Gastroesophageal sphincter (tissue), 4 donors: ENCODE data around the gene ZMPSTE24. TPM values are rescaled to one million over a fixed set of nuclear protein-coding genes. Genes with fewer than 3 reads are reported as not detected.

Source experiments
- ATAC-seq: fragments of 150-250 bp; one replicate; pipeline ENCODE4 v1.9.1; 2016; ENCODE audit warnings: mild to moderate bottlenecking, moderate library complexity
- H3K27ac ChIP-seq, 4 donors: fragments of 200-600 bp; sonication (generic) in 3 of 4; 1 replicate in 3 of 4; 2 replicates in 1 of 4; pipeline ENCODE4 v1.5.1; 2016 to 2019
- H3K27me3 ChIP-seq: fragments of 200-600 bp; sonication (generic); one replicate; pipeline ENCODE4 v1.5.1; 2019
- H3K36me3 ChIP-seq, 2 donors: fragments of 200-600 bp; sonication (generic); one replicate each; pipeline ENCODE4 v1.5.1; 2019; ENCODE audit warnings: control low read depth in 1 of 2
- H3K4me1 ChIP-seq, 3 donors: fragments of 200-600 bp; sonication (generic); 1 replicate in 2 of 3; 2 replicates in 1 of 3; pipeline ENCODE4 v1.5.1; 2016 to 2019; ENCODE audit warnings: control low read depth in 2 of 3
- H3K4me3 ChIP-seq, 2 donors: fragments of 200-600 bp; sonication (generic); one replicate each; pipeline ENCODE4 v1.5.1; 2019; ENCODE audit warnings: mild to moderate bottlenecking in 1 of 2, moderate library complexity in 1 of 2
- H3K9me3 ChIP-seq, 3 donors: fragments of 200-600 bp; sonication (generic); one replicate each; pipeline ENCODE4 v1.5.1; 2017 to 2019; ENCODE audit warnings: control low read depth in 2 of 3
- CTCF ChIP-seq, 4 experiments: fragments of 200-600 bp in 2 of 4; fragments of 450-650 bp in 2 of 4; sonication (generic) in 1 of 4; IDR thresholded peaks; one replicate each; pipeline ENCODE4 v1.5.1; 2017 to 2019; ENCODE audit warnings: antibody characterized with exemption in 4 of 4, mild to moderate bottlenecking in 2 of 4, moderate library complexity in 2 of 4
- EP300 ChIP-seq: sonication (generic); formaldehyde crosslinking; IDR thresholded peaks from one replicate; pipeline ENCODE4 v1.6.1; 2017; ENCODE audit warnings: antibody characterized with exemption, mild to moderate bottlenecking
- POLR2A ChIP-seq, 2 donors: fragments of 450-650 bp; IDR thresholded peaks; one replicate each; pipeline ENCODE4 v1.6.1; 2017; ENCODE audit warnings: antibody characterized with exemption in 2 of 2, mild to moderate bottlenecking in 2 of 2, moderate library complexity in 1 of 2
- POLR2AphosphoS5 ChIP-seq: sonication (generic); formaldehyde crosslinking; IDR thresholded peaks from one replicate; pipeline ENCODE4 v1.6.1; 2017; ENCODE audit warnings: antibody characterized with exemption
- WGBS, 2 donors: methylation state at CpG; one replicate each; pipeline ENCODE4 v1.1.5; 2018; ENCODE audit warnings: low coverage in 1 of 2; 5-methylcytosine and 5-hydroxymethylcytosine counted together
- total RNA-seq, 4 donors: library from RNA; depleted of rRNA; stranded (reverse); fragments of >200 nt; gene quantifications; one replicate each; pipeline ENCODE4 v1.1.0, GENCODE V29; 2016

Gene ZMPSTE24
- total RNA-seq, 4 donors from 2014 or later: 49.0 to 76.1 (median 58.3) TPM

DNA sequence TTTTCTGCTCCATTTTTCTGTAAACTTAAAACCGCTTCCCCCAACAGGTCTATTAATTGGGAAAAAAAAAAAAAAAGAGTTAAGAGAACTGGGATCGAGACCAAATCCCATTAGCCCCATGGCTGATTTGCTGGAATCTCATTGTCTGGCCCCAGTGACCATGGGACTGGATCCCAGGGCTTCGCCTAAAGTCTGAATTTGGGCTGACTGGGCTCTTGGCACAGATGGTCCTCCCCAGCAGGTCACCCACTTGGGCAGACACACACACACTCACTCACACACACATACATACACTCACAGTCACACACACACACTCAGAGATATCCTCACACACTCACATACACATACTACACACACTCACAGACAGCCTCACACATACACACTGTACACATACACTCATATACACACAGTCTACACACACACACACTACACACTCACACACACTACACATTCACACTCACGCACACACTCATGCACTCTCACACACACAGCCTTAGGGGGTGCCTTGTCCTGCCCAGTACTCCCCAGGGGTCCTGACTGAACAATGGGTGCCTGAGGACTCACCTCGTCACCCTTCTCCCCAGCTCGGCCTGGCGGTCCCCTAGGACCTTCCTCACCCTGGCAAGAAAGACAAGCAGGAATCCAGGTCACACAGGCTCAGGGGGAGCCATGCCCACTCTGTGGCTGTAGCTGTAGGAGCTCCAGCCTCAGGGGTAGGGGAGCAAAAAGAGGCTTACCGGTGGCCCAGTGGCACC is 51.5 kb downstream of the ZMPSTE24 start:
- H3K4me1 ChIP-seq: peaks cover 0 to 5% (median 2%) of the 10 kb centered on the region in 3 donors
- H3K4me3 ChIP-seq: no peak overlapping the region
- H3K36me3 ChIP-seq: no peaks in the 10 kb centered on the region
- H3K27me3 ChIP-seq: no peaks in the 10 kb centered on the region
- no peak for ATAC-seq
- WGBS, 2 donors: 83 to 93% methylated on average over 3 of the region's 8 CpGs
- TF ChIP-seq CTCF (IDR thresholded peaks at IDR 0.05) (no peak), EP300 (no peak), POLR2AphosphoS5 (no peak), POLR2A (IDR thresholded peaks at IDR 0.05) (no peak)
- no peaks in the 10 kb centered on the region for H3K9me3 ChIP-seq
- no peak overlapping the region for H3K27ac ChIP-seq

GRCh38 chr1:40310129-40310461 is 52.1 kb downstream of the ZMPSTE24 start:
- Histone ChIP-seq H3K4me1 (peaks cover 0 to 10% (median 8%) of the 10 kb centered on the region in 3 donors), H3K36me3 (no peaks in the 10 kb centered on the region), H3K9me3 (no peaks in the 10 kb centered on the region), H3K4me3 (no peak overlapping the region), H3K27ac (no peak overlapping the region), H3K27me3 (no peaks in the 10 kb centered on the region)
- no peak for ATAC-seq
- no peak for TF ChIP-seq POLR2AphosphoS5
- WGBS, 2 donors: no CpG with 5 or more reads among the region's 2 CpGs

DNA sequence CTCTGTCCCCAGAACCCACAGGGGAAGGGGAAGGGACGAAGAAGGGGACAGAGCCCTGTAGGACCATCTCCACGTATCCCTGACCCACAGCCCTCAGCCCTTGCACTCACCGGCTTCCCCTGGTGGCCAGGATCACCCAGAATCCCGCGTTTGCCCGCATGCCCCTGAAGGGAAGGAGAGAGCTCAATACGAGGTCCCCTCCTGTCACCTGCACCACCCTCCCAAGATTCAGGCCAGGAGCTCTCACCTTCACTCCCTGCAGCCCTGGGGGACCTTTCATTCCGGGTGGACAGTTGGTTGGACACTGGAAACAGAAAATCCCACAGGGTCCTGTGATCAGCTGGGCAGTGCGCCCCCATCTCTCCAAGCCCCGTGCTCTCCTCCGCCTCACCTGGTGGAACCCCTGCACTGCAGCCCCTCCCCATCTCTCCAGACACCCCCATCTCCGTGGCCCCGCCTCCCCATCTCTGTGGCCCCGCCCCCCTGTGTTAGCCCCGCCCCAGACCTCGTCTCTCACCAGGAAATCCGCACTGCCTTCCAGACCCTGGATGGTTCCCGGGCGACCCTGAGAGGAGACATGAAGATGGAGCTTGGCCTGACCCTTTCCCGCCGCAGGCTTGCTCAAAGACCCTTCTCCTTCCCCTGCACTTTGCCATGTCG is 53.1 kb downstream of the ZMPSTE24 start:
- no peak for ATAC-seq
- H3K27ac ChIP-seq: no peak overlapping the region
- no peaks in the 10 kb centered on the region for H3K9me3 ChIP-seq
- H3K4me3 ChIP-seq: no peak overlapping the region
- H3K36me3 ChIP-seq: no peaks in the 10 kb centered on the region
- TF ChIP-seq EP300 (no peak), CTCF (IDR thresholded peaks at IDR 0.05) (no peak)
- 60 to 70% methylated on average over 2 to 5 of the region's 22 CpGs for WGBS, 2 donors
- peaks cover 7% of the 10 kb centered on the region for H3K27me3 ChIP-seq
- peaks cover 0 to 20% (median 8%) of the 10 kb centered on the region in 3 donors for H3K4me1 ChIP-seq

DNA sequence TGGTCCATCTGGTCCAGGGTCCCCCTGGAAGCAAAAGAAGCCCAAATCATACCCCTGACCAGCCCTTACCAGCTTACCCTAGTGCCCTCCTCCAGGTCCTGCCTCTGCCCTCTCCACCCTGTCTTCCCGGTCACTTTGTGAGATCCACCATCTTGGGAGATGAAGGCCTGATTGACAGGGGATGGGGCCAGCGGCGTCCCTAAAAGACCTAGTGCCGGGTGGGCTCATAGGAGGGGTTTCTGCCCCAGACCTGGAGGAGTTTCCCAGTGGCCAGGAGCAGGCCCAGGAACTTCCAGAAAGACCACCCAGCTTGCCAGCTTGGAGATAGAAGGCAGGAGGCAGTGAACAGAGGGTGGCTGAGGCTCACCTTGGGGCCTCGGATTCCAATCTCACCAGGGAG is 53.7 kb downstream of the ZMPSTE24 start:
- no peak for TF ChIP-seq POLR2A (IDR thresholded peaks at IDR 0.05)
- no peak for TF ChIP-seq EP300
- H3K4me1 ChIP-seq: peaks cover 0 to 26% (median 13%) of the 10 kb centered on the region in 3 donors

DNA sequence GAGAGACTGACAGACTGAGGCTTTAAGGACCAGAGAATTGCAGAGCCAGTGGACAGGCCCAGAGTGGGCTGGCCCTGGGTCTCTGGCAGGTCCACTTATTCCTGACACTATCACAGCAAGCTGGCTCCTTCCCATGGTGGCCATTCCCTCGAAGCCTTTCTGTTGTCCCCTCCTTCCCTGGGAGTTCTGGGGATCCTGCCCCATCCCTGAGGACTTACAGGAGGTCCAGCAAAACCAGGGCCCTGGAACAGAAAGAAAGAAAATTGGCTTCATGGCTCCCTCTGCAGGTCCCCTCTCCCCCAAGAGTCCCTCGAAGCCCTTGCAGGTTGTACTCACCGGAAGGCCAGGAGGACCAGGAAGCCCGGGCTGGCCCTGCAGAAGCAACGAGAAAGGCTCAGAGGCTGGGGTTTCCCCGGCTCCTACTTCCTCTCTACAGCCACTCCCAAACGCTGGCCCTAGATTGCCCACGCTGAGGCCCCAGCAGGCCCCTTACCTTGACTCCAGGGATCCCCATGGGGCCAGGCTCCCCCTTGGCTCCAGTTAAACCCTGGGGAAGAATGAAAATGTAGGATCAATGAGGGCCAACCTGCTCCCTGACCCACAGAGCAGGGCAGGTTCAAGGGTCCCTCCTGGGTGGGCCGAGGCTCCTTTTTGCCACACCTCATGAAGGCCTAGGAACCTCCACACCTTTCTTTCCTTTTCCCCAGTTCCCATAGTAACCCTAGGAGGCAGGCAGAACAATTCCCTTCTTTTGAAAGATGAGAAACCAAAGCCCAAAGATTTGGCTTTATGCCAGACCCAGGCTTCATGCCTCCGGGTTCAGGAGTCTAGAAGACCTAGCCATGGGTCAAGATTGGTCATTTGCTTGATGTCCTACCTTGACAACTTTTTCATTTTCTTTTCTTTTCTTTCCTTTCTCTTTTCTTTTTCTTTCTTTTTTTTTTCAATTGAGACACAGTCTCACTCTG is 54.5 kb downstream of the ZMPSTE24 start:
- WGBS, 2 donors: 40 to 56% methylated on average over 1 to 2 of the region's 10 CpGs
- TF ChIP-seq POLR2A (IDR thresholded peaks at IDR 0.05): no peak
- TF ChIP-seq CTCF (IDR thresholded peaks at IDR 0.05): no peak
- TF ChIP-seq EP300: no peak
- no peak for TF ChIP-seq POLR2AphosphoS5
- H3K27me3 ChIP-seq: peaks cover 22% of the 10 kb centered on the region
- H3K27ac ChIP-seq: no peak overlapping the region
- H3K36me3 ChIP-seq: no peaks in the 10 kb centered on the region
- ATAC-seq: no peak
- H3K4me1 ChIP-seq: peaks cover 0 to 34% (median 15%) of the 10 kb centered on the region in 3 donors
- H3K4me3 ChIP-seq: no peak overlapping the region
- H3K9me3 ChIP-seq: no peaks in the 10 kb centered on the region

More for the DNA sequence above, 53.7 kb downstream of the ZMPSTE24 start:
- no CpG with 5 or more reads among the region's 5 CpGs for WGBS, 2 donors
- Histone ChIP-seq H3K27ac (no peak overlapping the region), H3K36me3 (no peaks in the 10 kb centered on the region), H3K9me3 (no peaks in the 10 kb centered on the region), H3K4me3 (no peak overlapping the region), H3K27me3 (peaks cover 13% of the 10 kb centered on the region)
- ATAC-seq: no peak
